GM15510 (cell line): Measurements from ENCODE around the gene SEMA3G.

ENCODE experiments used
- POLR2A ChIP-seq: IDR thresholded peaks from 3 replicates; pipeline ENCODE4 v1.6.1; 2011; ENCODE audit warnings: borderline replicate concordance; ENCODE audit not compliant: insufficient read length; ENCODE audit errors: extremely low read depth

SEMA3G gene

DNA sequence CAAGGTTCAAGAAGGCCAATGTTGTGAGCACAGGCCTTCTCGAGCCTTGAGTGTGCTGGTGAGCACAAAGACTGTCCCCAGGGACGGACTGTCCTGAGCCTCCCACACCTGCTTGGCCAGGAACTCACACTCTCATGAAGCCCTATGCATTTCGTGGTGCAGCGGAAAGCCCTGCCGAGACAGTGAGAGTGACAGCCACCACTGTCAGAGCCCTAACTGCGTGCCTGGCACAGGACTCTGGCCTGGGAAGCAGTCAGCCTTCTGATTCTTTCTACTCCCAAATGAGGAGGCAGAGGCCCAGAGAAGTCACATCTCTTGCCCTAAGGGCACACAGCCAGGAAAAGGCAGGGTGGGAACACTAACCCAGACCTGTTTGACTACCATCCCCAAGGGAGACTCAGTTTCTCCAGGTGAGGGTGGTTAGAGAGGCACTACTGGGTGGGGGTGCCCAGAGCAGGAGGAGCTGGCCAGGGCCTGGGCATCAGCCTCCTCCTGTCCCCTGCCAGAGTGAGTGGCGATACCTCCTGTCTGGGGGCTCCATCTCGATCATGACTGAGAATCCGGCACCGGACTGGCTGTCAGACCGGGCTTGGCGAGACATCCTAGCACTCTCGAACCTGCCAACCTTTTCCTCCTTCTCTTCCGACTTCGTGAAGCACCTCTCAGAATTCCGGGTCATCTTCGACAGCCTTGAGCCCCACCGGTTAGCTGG lies 50.8 kb downstream of the SEMA3G start:
- no peak for TF ChIP-seq POLR2A

DNA sequence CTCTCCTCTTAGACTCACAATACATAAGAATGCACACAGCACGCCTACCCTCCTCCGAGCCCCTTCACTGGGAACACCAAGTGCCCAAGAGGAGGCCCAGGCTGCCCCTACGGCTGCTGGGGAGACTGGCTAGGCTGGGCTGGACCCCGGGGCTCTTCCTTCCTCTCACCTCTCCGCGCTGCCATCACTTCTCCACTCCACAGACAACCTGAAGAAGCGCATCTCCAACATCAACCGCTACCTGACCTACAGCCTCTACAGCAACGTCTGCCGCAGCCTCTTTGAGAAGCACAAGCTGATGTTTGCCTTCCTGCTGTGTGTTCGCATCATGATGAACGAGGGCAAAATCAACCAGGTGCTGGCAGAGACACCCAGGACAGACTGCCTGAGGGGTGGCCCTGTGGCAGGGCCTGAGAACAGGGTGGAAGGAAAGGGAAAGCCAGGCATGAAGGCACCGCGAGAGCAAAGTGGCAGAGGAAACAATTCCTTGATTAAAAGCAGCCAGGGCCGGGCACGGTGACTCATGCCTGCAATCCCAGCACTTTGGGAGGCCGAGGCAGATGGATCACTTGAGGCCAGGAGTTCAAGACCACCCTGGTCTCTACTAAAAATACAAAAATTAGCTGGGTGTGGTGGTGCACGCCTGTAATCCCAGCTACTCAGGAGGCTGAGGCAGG lies 51.6 kb downstream of the SEMA3G start:
- TF ChIP-seq POLR2A, result no peak

DNA sequence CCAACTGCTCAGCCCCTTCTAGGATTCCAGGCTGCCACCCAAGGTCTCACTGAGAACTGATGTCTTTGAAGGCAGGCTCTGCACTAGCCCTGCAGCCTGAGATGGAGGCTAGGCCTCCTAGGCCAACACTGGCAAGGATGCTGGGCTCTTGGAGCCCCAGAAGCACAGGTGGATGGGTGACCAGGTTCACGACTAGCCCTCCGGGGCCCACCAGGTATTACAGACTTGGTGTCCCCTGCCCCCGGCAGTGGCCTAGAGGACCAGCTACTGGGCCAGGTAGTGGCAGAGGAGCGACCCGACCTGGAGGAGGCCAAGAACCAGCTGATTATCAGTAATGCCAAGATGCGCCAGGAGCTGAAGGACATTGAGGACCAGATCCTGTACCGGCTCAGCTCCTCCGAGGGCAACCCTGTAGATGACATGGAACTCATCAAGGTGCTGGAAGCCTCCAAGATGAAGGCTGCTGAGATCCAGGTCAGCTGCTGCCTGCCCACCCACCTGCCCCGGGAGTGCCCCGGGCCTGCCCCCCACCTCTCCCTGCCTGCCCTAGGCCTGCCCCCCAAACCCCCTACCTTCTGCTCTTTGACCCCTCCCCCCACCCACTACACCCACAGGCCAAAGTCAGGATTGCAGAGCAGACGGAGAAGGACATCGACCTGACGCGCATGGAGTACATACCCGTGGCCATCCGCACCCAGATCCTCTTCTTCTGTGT lies 52.5 kb downstream of the SEMA3G start:
- no peak for TF ChIP-seq POLR2A

DNA sequence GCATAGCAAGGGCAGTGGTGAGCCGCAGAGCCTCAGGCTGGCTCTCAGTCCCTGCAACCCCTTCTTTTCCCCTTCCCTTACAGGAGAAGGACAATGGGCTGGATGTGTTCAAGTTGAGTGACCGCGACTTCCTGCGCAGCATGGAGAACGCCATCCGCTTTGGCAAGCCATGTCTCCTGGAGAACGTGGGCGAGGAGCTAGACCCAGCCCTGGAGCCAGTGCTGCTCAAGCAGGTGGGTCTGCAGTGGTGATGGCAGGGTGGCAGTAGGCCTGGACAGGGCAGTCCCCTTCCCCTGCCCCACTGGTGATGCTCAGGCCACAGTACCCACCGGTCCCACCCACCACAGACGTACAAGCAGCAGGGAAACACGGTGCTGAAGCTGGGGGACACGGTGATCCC lies 53.8 kb downstream of the SEMA3G start:
- TF ChIP-seq POLR2A, result no peak

DNA sequence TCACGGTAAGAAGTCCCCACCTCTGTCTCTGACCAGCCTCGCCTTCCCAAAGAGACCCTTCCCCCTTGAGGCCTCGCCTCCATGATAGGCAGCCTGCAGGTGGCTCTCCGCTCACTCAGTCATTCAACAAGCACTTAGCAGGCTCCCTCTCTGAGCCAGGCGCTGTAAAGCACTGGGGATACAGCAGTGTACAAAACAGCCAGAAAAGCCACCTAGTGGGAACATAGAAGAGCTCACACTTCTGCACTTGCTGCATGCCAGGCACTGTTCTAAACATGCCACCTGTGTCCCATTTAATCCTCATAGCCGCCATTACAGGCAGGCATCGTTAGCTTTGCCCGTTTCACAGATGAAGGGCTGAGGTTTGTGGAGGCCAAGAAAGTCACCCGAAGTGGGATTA lies 56.0 kb downstream of the SEMA3G start:
- no peak for TF ChIP-seq POLR2A

GRCh38 chr3:52388348-52388821 lies 56.5 kb downstream of the SEMA3G start:
- TF ChIP-seq POLR2A, result no peak

DNA sequence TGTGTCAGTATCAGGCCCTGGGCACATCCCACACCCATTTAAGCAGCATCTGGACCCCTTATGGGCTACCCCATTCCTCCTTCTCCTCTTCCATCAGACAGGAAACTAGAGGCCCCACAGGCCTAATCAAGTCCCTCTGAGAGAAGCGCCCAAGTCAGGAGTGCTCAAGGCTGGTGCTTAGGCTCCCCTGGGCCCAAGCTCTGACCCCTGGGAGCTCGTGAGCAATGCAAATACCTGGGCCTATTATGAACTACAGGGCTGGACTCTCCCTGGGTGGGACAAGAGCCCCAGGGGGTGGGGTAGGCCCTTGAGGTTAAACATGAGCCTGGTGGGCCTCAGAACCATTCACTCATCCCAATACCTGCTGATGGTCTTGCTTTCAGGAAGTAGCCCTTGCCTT lies 57.4 kb downstream of the SEMA3G start:
- no peak for TF ChIP-seq POLR2A

GRCh38 chr3:52385157-52385556 lies 59.7 kb downstream of the SEMA3G start:
- TF ChIP-seq POLR2A, result no peak

GRCh38 chr3:52384019-52384761 lies 60.7 kb downstream of the SEMA3G start:
- no peak for TF ChIP-seq POLR2A

- no peak for TF ChIP-seq POLR2A
Observed at GRCh38 chr3:52383446-52383845, 61.5 kb downstream of the SEMA3G start.
